ENCODE measurements around the gene LRMDA.
"Not testable (repeated sequence)": the region's sequence is repeated elsewhere in the genome, so short reads cannot be mapped to it uniquely, and the experiment has no call there.

LRMDA gene

DNA sequence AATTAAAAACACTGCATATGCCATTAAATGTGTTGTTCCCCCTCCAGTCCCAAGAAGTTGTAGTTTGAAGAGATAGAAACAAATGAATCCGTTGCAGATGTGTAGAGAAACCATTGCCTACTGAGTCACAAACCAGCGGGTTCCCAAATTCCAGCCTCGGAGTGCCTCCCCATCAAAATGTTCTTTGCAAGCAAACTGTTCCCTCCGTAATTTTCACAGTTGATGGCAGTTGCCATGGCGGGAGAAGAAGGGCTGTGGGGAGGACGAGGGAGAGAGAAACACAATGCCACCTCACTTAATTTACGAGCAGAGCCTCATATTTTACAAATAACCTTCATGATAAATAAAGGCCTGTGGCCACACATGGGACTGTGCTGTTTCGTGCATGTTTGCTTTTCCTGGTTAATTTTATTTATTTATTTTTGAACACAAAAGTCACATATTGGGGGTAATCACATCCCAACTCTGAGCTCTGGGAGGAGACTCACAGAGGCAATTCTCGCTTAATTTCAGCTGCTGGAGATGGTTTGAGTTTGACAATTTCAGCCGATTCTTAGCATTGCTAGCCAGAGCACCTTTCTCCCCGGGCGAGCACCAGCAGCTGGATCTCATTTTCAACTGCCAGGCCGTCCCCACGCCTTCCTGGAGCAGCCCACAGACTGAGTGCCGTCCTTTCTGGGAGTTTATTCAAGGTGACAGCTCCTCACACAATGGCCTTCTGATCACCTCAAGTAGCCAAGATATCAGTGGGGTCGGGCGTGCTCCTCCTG lies 1122.0 kb downstream of the LRMDA start:
- DNase-seq: no peak

DNA sequence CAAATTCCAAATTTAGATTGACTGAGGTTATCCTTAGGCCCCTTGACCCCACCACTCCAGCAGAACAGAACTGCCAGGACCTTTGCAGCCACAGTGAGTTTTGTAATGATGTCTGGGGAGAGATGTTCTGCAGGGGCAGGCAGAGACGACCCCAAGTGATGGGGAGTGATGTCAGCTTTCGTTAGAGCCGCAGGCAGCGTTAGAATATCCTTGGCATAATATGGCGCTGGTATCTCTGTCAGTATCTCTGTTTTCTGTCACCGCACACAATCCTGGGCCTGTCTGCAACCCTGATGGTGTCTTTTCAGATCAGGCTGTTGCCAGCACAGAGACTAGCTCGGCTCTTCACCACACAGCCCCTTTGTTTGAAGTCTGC lies 1122.6 kb downstream of the LRMDA start:
- DNase-seq: no peak

DNA sequence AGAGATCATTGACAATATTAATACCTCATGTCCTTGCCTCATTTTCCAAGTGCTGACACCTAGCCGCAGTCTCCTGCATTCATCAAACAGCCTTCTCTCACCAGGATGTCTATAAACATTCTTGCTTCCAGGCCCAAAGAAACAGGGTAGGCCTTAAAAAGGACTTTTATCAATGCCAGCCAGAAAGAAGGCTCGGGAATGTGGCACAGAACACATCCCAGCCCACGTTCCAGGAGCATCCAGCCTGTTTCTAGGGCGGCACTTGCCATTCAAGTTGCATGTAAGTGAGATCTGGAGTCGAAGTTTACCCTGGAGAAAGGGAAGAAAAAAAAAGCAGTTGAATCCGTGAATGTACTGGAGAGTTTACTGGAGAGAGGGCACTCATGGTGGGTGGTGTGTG lies 1123.1 kb downstream of the LRMDA start:
- no peak for DNase-seq

DNA sequence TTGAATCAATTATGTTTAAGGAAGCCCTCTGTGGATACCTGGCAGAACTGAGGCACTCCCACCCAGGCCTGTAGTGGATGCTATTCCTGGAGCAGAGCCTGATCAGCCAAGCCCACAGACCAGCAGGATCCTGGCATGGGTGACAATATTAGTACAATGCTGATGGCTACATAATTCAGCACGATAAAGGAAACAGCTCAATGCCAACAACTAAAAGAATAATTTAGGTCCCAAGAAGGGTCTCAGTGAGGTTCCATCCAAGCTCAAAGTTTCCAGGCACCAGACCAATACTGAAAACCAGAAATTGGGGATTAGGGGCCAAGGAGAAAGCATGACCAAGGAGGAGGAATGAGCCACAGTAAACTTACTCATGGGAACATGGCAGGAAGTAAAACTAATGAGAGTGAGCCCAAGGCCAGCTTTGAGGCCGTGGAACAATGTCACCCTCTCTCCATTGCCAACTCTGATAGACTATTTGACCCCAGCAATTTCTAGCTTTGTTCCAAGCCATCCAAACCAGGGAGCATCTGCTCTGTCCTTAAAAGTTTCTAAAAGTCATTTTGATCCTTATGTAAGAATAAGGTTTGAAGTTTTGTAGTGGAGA lies 1123.7 kb downstream of the LRMDA start:
- no peak for DNase-seq

DNA sequence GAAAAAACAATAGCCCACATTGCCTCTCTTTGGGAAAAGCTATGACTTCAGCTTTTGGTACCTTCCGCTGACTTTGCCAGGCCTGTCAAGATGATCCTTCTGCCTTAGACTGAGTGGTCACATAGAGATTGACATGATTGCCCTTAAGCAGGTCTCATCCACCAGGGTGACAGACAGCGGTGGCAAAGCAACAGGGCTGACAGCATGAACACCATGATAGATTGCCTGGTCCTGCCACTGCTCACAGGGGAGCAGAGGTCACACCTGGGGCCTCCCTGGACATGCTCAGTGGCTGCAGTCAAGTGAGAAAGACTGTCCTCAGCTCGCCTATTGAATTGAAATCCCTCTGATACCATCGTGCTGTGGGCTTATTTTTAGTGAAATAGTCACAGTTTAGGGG lies 1125.9 kb downstream of the LRMDA start:
- DNase-seq: no peak

DNA sequence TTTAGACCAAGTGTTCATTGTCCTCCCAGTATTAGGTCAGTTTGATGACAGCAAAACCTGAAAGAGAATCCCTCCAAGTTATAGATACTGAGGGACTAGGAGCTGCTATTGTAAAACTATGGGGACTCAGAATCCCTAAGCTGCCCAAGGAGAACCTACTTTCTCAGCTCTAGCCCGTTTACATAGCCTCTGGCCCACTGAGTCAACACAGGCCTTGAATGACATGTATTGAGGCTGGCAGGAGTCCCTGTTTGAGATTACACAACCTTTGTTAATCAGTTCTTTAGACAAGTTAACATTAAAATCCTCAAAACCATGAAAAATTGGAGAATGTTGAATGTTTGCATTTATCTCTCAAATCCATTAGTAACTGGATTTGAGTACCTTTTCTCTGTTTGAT lies 1127.2 kb downstream of the LRMDA start:
- no peak for DNase-seq

DNA sequence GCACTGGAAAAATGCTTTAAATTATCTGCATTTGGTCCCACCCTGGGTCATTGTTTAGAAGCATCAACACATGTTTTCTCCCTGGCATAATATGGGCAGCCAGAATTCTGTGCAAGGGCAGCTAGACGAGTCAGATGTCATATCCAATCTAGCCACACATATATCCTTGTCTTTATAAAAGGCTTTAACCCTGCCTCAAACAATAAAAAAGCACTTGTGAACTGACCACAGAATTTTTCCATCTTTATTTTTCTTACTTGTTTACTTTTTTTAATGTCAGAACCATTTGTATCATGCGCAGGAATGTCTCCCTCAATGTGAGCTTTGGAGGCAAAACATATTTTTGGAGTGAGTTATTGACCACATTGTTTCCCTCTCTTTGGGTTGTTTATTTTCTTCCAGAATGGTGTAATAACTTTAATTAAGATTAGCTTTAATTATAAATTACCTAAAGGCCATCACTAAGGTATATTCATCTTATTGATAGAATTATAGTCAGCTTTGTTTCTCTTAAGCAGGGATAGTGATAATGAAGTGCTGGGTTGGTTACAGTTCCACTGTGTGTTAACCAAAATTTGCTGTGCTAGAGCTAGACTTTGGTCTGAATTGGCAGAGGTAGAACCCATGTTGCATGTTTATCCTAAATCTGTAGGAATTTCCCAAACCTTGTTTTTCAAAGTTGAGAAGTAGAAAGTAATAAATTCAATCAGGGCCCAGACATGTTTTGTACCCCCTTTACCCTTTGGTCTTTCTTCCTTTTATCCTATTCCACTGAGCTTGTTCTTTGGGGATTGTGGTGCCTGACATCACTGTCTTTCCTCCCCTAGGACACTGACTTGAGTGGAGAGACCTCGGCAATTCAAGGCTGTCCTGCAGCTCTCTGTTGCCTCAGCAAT lies 1127.8 kb downstream of the LRMDA start:
- no peak for DNase-seq

DNA sequence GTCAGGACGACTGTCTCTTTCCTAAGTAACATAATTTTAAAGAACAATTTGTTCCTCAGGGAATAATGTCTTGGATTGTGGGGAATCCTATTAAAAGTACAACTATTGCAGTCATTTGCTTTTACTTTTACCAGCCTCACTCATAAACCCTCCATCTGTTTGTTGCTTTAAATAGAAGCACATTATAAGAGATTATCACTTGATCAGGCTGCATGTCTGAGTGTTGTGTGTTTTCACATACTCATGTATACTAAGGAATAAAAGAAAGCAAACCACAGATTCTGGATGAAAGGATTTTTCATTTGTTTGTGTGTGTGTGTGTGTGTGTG lies 1128.4 kb downstream of the LRMDA start:
- no peak for DNase-seq

DNA sequence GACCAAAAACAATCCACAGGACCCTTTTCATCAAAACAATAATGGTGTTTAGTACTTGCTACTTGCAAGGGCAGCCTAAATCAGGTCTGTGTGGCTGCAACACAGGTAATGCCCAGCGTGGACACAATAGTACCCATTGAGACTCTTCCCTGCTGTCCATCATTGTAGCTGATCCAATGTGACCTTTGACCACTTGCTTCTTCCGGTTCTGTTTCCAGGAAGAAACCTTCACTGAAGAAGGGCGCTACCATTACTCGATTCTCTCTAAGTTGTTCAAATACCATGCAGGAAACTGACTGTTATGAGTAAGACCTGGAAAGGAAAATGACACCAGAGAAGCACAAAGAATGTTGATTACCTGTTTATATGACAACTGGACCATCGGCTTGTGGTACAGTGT lies 1128.9 kb downstream of the LRMDA start:
- DNase-seq: no peak

DNA sequence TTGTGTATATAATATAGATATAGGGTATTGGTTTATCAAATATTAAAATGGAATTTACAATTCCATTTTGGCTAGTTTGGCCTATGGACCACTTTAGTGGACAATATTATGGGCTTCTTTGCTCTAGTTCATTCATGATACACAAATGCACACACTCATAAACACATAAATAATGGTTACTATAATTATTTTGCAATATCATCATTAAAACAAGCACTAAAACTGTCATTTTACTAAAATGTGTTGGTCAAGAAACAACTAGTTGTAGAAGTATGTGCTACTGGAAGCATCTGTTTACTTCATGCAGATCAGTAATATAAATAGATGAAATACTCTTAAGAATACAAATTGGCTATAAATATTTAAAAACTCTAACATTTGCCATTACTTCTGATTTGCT lies 1131.9 kb downstream of the LRMDA start:
- no peak for DNase-seq

DNA sequence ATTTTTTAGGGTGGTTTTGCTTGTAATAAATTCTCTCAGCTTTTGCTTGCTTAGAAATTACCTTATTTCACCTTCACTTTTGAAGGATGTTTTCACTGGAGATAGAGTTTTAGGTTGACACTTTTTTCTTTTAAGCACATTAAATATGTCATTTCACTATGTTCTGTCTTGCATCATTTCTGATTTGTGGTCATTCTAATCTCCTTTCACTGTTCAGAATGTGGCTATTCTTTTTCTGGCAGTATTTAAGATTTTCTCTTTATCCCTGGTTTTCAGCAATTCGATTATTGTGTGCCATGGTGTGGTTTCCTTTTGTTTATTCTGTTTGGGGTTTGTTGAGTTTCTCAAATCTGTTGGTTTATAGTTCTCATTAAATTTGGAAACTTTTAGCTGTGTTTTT lies 1140.6 kb downstream of the LRMDA start:
- DNase-seq: no peak

DNA sequence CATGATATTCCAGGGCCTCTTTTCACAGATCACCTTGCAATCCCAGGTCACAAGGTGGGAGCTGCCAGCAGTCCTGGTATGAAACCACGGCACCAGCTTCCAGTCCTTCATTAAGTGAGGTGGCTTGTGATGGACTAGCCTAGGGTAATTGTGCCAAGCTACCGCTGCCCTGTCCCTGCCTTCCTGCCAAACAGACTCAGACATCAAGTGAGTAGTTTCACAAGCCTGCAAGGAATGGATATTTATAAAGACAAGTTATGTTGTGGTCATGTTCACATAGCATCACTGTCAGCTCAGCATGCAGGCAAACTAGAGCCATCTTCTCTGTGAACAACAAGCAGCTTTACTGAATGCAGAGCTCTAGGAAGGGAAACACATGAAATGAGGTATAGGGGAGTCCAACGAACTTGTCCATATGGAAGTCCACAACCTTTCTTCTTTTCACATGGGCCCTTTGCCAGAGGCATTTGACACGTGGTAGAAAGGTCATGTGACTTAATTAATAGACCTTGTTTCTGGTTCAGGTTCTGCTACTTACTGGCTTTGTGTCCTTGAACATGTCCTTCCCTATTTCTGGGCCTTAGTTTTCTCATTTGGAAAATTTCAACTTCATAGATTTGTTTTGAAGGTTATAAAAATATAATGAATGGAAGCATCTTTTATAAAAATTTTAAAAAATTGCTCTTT lies 1145.0 kb downstream of the LRMDA start:
- no peak for DNase-seq

DNA sequence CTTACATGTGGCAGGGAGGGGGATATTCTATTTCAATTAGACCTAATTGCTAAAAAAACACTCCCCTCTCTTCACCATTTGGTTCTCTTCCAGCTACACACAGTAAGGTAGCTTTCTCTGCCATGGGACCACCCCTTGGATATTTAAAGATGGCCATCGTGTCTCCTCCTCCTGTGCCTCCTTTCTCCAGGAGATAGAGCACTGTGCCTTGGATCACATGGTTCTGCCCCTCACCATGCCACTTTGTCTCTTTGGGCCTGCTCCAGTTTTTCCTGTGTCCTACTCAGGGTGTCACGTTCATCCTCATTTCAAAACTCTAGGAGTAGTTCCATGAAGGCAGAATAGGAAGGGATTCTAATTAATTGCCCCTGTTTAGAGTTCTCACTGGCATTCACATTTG lies 1146.0 kb downstream of the LRMDA start:
- no peak for DNase-seq

DNA sequence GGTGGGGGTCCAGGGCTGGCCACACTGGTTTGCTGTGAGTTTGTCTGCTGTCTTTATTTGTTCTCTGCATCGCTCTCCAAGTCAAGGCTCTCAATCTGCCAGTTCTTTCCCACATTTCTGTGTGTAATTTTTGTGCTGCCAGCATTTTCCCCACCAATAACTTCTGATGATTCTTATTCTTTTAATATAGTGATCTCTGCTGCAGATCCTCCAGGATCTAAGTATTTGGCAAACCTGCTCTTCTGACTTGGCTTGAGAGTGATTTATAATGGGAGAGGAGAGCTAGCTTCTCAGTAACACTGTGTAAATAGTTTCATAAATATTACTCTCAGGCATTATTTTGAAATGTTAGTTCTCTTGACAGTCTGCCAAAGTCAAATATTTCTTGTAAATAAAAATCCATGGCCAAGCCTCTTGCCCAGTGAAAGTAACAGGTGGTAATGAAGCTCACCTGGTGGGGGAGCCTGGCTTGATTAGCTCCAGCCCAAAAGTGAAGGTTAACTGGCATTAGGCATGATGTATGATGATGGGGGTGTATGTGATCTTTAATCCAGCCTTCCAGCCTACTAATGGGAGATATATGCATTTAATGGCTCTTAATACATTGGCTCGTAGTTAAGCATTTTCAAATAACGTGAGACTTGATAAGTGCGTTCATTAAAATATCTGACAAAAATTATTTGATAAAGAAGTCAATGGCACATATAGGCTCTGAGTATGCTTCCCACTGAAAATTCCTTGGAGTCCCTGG lies 1150.3 kb downstream of the LRMDA start:
- DNase-seq: no peak

DNA sequence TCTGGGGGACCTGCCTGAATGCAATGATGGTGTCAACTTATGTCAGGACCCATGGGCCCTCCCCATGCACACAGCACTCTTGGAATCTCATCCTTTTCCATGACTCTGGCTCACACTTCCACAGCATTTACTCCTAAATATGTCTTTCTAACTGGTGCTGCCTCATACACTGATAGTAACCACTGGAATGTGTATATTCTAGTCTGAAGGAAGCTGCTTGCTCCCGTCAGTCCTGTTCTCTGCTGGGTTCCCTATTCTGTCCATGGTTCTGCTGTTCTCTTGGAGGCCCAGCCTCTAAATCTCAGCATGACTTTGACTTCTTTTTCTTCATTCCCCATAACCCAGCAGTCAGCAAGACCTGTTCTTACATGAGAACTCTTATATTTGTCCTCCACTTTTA lies 1151.1 kb downstream of the LRMDA start:
- DNase-seq: no peak

DNA sequence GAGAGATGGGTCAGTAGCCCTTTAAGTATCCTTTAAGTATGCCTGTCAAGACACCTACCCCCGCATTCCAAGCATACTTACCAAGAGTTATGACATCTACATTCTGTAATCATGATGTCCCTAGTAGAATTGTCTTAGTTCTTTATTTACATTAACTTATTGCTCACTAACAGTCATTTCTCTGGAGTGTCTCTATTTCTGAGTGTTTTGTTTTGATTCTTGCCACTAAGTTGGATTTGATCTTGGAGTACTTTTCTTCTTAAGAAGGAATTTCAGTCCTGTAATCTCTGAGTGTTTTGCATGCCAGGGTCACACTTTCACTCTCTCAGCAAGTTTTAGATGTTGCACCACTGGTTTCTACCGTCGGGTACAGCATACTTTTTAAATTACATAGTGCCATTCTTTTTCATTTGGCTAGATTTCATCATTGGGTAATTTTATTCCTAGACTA lies 1152.3 kb downstream of the LRMDA start:
- no peak for DNase-seq

DNA sequence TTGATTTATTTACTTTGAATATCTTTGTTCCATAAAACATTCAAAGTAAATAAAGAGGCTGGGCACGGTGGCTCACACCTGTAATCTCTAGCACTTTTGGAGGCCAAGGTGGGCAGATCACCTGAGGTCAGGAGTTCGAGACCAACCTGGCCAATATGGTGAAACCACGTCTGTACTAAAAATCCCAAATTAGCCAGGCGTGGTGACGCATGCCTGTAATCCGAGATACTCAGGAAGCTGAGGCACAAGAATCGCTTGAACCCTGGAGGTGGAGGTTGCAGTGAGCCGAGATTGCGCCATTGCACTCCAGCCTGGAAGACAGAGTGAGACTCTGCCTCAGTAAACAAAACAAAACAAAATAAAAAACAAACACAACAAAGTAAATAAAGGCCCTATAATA lies 1153.0 kb downstream of the LRMDA start:
- not testable (repeated sequence) for DNase-seq
